ENCODE measurements around the gene EHMT1.
"Not testable (repeated sequence)": the region's sequence is repeated elsewhere in the genome, so short reads cannot be mapped to it uniquely, and the experiment has no call there.

EHMT1 gene

GRCh38 chr9:137590469-137591383, 28.1 kb upstream of the EHMT1 start, which contains the start of gene ZMYND19:
ZMYND19 (minus strand) TSS chr9:137590512; CDS start chr9:137590263, 249 bp downstream.
- DNase-seq (ENCODE audit: low read depth) = peak; percentile 78

GRCh38 chr9:137592767-137593166, 26.0 kb upstream of the EHMT1 start:
- DNase-seq (ENCODE audit: low read depth) = no peak

DNA sequence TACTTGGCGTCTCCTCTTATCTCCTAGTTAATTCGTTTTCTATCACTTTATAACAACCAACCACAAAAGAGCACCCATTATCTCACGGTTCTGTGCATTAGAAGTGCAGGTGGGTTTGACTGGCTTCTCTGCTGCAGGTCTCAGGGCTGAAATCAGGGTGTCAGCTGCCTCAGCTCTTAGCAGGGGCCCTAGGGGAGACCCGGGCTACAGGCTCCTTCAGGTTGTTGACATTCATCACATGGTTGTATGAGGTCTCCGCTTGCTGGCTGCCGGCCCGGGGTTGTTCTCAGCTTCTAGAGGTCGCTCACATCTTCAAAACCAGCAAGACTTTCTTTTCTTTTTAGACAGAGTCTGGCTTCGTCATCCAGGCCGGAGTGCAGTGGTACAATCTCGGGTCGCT, 25.6 kb upstream of the EHMT1 start:
- no peak for DNase-seq (ENCODE audit: low read depth)

GRCh38 chr9:137596577-137596976, 22.2 kb upstream of the EHMT1 start:
- DNase-seq (ENCODE audit: low read depth) = not testable (repeated sequence)

- no peak for DNase-seq (ENCODE audit: low read depth)
These were observed 19.9 kb upstream of the EHMT1 start for GRCh38 chr9:137598943-137599342.

- DNase-seq (ENCODE audit: low read depth) = no peak
These were observed 16.1 kb upstream of the EHMT1 start for GRCh38 chr9:137602661-137603060.

- DNase-seq (ENCODE audit: low read depth) = no peak
These were observed 14.9 kb upstream of the EHMT1 start for GRCh38 chr9:137603879-137604278.

GRCh38 chr9:137604345-137605086, 14.3 kb upstream of the EHMT1 start:
- no peak for DNase-seq (ENCODE audit: low read depth)

- DNase-seq (ENCODE audit: low read depth) = peak; percentile 87
These were observed 13.4 kb upstream of the EHMT1 start, which contains the start of gene ARRDC1 for GRCh38 chr9:137605121-137606004. ARRDC1 (plus strand) TSS chr9:137605686; CDS start chr9:137605718, 32 bp downstream.

- DNase-seq (ENCODE audit: low read depth) = no peak
These were observed 12.7 kb upstream of the EHMT1 start for GRCh38 chr9:137606005-137606621.

DNA sequence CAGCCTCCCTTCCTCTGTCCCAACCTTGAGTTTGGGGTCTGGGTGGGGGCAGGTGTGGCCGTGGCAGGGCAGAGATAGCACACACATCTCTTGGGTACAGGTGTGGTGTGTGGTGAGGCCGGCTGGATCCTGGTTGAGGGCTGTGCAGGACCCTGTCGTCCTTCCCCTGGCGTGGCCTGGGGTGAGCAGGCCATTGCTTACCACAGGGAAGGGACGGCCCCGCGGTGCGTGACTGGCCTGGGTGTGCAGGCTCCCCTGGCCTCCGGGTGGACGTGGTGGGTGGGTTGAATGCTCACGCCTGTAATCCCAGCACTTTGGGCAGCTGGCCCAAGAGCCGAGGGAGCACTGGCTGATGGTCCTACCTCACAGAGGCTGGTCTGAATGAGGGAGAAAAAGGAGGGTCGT, 12.1 kb upstream of the EHMT1 start:
- no peak for DNase-seq (ENCODE audit: low read depth)

DNA sequence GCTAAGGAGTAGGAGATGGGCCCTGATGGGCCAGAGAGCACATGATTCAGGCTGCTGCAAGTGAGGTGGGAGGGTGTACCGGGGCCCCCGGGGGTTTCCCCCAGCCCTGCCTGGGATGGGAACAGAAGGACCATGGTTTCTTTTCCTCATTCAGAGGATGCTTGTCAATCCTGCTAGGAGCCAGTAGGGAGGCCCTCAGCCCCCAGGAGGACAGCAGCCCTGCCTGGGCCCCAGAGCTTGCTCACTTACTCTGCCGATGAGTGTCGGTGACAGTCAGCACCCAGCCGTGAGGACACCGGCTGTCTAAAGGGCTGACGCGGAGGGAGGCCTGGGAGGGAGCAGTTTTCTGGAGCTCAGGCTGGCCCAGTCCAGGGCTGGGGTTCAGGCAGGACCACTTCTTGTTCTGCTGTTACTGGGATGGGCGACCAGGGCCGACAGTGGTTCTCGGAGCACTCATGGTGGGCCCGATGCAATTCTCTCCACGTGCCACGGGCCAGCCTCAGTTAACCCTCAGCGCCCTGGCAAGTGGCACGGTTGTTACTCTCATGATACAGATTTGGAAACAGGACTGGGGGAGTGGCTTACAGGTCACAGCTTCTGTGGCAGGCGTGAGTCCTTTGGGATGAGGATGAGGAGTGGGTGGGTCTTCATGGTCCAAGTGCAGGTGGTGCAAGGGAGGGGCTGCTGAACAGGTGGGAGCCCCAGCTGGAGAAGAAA, 11.5 kb upstream of the EHMT1 start:
- DNase-seq (ENCODE audit: low read depth) = no peak

DNA sequence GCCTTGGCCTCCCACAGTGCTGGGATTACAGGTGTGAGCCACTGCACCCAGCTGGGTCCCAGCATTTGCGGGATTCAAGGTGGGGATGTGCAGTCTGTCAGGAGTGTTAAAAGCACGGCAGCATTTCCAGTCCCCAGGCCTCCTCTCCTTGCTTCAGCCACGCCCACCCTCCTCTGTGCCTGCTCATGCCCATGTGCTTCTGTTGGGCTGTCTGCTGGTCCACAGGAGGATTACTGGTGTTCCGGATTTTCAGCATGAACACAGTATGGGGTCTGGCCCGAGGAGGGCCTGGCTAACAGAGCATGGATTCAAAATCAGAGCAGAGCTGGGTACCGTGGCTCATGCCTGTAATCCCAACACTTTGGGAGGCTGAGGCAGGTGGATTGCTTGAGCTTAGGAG, 7.9 kb upstream of the EHMT1 start:
- DNase-seq (ENCODE audit: low read depth) = no peak

- DNase-seq (ENCODE audit: low read depth) = peak; percentile 46
These were observed 6.9 kb upstream of the EHMT1 start for GRCh38 chr9:137611623-137612609.

GRCh38 chr9:137612741-137613142, 6.1 kb upstream of the EHMT1 start:
- DNase-seq (ENCODE audit: low read depth) = no peak

- no peak for DNase-seq (ENCODE audit: low read depth)
These were observed 5.5 kb upstream of the EHMT1 start for GRCh38 chr9:137613259-137613658.

GRCh38 chr9:137613738-137614523, 4.9 kb upstream of the EHMT1 start:
- DNase-seq (ENCODE audit: low read depth) = no peak

DNA sequence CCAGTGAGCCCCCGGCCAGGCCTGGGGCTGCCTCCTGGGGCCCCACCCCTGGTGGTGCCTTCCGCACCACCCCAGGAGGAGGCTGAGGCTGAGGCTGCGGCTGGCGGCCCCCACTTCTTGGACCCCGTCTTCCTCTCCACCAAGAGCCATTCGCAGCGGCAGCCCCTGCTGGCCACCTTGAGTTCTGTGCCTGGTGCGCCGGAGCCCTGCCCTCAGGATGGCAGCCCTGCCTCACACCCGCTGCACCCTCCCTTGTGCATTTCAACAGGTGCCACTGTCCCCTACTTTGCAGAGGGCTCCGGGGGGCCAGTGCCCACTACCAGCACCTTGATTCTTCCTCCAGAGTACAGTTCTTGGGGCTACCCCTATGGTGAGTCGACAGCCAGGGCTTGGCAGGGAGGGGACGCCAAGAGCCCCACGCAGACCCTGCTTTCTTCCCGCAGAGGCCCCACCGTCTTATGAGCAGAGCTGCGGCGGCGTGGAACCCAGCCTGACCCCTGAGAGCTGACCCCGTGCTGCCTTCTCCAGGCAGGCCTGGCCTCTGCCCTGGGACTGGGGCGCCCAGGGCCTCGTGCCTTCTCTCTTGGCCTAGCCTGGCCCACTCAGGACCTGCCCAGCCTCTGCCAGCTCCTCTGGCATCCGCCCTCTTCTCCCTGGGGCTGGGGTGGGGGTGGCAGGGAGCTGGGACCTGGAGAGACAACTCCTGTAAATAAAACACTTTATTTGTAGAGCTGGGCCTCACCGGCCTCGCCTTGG, 4.0 kb upstream of the EHMT1 start:
- no peak for DNase-seq (ENCODE audit: low read depth)
